HUES48 (cell line): Measurements from ENCODE around the gene CAMK2G.
"Not testable (repeated sequence)": the region's sequence is repeated elsewhere in the genome, so short reads cannot be mapped to it uniquely, and the experiment has no call there.

Experiments
- H3K27ac ChIP-seq: one replicate; pipeline ENCODE4 v1.7.0; 2013; ENCODE audit warnings: low read depth, low read length, inconsistent platforms
- H3K27me3 ChIP-seq: 2 replicates; pipeline ENCODE4 v1.6.1; 2013; ENCODE audit warnings: mild to moderate bottlenecking, low read length; ENCODE audit not compliant: control insufficient read depth, insufficient read depth
- H3K36me3 ChIP-seq: 2 replicates; pipeline ENCODE4 v1.6.1; 2013; ENCODE audit warnings: low read length; ENCODE audit not compliant: control insufficient read depth, insufficient read depth
- H3K4me1 ChIP-seq: 2 replicates; pipeline ENCODE4 v1.6.1; 2013; ENCODE audit warnings: mild to moderate bottlenecking, low read length; ENCODE audit not compliant: control insufficient read depth, insufficient read depth
- H3K4me3 ChIP-seq: 2 replicates; pipeline ENCODE4 v1.5.1; 2013; ENCODE audit warnings: mild to moderate bottlenecking, low read depth, low read length
- H3K9ac ChIP-seq: 2 replicates; pipeline ENCODE4 v1.6.1; 2013; ENCODE audit warnings: mild to moderate bottlenecking, low read depth, low read length, moderate library complexity
- H3K9me3 ChIP-seq: 2 replicates; pipeline ENCODE4 v1.6.1; 2013; ENCODE audit warnings: low read length; ENCODE audit not compliant: control insufficient read depth, insufficient read depth

The CAMK2G gene

DNA sequence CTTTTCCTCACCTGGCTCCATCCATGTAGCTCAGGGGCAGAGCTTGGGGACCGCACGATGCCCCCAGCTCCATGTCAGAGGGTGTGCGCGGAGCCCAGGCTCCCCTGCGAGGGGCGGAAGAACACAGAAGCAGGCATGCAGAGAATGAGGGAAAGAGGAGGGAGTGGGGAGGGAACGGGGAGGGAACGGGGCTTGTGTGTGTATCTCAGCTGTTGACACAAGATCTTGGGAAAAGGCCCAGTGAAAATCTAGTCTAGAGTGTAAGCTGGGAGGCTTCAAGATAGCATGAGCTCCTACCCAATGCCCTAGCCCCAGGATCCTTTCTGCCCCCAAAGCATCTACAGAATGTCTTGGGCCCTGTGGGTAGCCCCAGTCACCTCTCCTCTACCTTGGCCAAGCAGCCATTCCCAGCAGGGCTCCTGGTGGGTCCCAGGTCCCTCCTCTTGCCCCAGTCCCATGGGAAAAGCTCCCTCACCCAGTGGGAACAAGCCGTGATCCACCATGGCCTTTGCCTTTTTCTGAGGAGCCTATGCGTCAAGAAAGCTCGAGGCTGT is 37.9 kb downstream of the CAMK2G start:
- Histone ChIP-seq H3K9me3 (no peaks in the 10 kb centered on the region), H3K9ac (no peak overlapping the region), H3K36me3 (peaks cover 59% of the 10 kb centered on the region), H3K27me3 (no peaks in the 10 kb centered on the region), H3K27ac (no peak overlapping the region), H3K4me1 (no peaks in the 10 kb centered on the region), H3K4me3 (no peak overlapping the region)

GRCh38 chr10:73829090-73829489 is 45.3 kb downstream of the CAMK2G start:
- peaks cover 14% of the 10 kb centered on the region for H3K36me3 ChIP-seq
- H3K9me3 ChIP-seq, H3K27ac ChIP-seq, H3K4me3 ChIP-seq, H3K4me1 ChIP-seq, H3K9ac ChIP-seq, H3K27me3 ChIP-seq: not testable (repeated sequence)

DNA sequence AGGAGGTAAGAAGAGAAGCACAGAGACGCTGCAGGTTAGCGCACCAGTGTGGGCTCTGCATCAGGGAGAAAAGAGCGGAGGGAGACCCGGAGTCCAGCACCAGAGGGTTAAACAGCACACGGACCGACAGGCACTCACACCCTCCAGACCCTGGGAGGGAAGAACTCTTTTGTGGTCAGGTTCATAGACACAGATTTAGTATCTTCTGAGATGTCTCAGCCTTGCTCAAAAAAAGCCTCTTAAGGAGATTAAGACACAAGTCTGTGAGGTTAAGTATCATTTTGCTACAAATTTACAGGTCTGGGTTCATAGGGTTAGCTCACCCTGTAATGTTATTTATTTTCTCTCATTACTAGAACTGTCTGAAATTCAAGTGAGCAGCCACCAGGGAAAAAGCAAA is 46.2 kb downstream of the CAMK2G start:
- Histone ChIP-seq H3K4me1 (no peaks in the 10 kb centered on the region), H3K27ac (no peak overlapping the region), H3K4me3 (no peak overlapping the region), H3K9me3 (no peaks in the 10 kb centered on the region), H3K27me3 (no peaks in the 10 kb centered on the region), H3K9ac (no peak overlapping the region), H3K36me3 (peaks cover 23% of the 10 kb centered on the region)

DNA sequence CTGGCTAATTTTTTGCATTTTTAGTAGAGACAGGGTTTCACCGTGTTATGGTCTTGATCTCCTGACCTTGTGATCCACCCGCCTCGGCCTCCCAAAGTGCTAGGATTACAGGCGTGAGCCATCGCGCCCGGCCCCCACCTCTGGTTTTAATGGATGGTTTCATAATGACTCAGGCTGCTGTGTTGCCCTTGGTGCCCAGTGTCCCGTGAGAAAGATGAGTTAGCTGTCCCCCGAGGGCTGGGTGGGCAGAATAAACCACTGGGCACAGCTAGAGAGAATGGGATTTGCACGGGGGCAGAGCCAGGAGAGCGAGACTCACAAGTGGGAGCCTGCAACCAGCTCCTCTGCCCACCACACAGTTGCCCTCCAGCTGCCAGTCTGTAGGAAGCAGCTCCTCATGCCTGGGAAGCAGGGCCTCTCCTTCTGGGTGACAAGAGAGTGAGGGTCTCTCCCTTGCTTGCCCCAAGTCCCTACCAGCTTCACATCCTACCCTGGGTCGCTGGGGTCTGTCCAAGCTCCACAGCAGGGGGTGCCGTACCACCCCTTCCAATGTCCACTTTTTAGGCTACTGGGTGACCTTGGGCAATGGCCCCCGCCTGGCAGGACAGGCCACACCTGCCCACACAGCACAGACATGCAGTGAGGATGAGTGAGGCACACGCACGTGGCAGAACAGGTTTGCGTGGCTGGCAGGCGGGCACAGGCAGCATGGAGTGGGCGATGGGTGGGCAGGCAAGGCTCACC is 46.8 kb downstream of the CAMK2G start:
- no peaks in the 10 kb centered on the region for H3K4me1 ChIP-seq
- H3K9me3 ChIP-seq: no peaks in the 10 kb centered on the region
- H3K27ac ChIP-seq: no peak overlapping the region
- no peak overlapping the region for H3K4me3 ChIP-seq
- H3K36me3 ChIP-seq: peaks cover 23% of the 10 kb centered on the region
- H3K9ac ChIP-seq: no peak overlapping the region
- no peaks in the 10 kb centered on the region for H3K27me3 ChIP-seq

GRCh38 chr10:73824146-73824725 is 50.1 kb downstream of the CAMK2G start:
- Histone ChIP-seq H3K9me3 (no peaks in the 10 kb centered on the region), H3K27ac (no peak overlapping the region), H3K27me3 (no peaks in the 10 kb centered on the region), H3K4me1 (no peaks in the 10 kb centered on the region), H3K9ac (no peak overlapping the region), H3K36me3 (peaks cover 27% of the 10 kb centered on the region), H3K4me3 (no peak overlapping the region)

GRCh38 chr10:73823391-73823790 is 51.0 kb downstream of the CAMK2G start:
- no peak overlapping the region for H3K4me3 ChIP-seq
- H3K9me3 ChIP-seq: no peaks in the 10 kb centered on the region
- no peak overlapping the region for H3K27ac ChIP-seq
- peaks cover 27% of the 10 kb centered on the region for H3K36me3 ChIP-seq
- no peaks in the 10 kb centered on the region for H3K27me3 ChIP-seq
- H3K4me1 ChIP-seq: no peaks in the 10 kb centered on the region
- H3K9ac ChIP-seq: no peak overlapping the region

- Histone ChIP-seq H3K9me3 (no peaks in the 10 kb centered on the region), H3K36me3 (peaks cover 41% of the 10 kb centered on the region), H3K4me3 (no peak overlapping the region), H3K4me1 (no peaks in the 10 kb centered on the region), H3K27ac (no peak overlapping the region), H3K9ac (no peak overlapping the region), H3K27me3 (no peaks in the 10 kb centered on the region)
Observed at GRCh38 chr10:73819513-73820093, 54.8 kb downstream of the CAMK2G start.

DNA sequence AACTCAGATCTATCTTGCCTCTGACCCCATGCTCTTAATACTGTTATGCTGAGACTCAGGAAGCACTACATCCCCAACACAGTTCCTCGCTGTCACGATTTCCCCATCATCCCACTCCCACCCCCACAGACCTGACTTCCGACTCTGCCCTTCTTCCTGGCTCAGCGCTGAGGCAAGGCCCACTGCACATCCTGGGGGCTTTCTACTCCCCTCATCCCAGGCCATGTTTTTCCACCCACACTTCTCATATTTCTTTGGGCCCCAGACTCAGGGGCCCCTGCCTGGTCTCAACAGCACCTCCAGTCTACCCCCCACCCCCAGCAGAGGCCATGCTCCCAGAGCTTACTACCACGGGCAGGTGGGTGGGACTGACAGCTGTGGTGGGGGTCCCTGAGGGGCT is 55.3 kb downstream of the CAMK2G start:
- H3K27me3 ChIP-seq: no peaks in the 10 kb centered on the region
- H3K9me3 ChIP-seq: no peaks in the 10 kb centered on the region
- H3K9ac ChIP-seq: no peak overlapping the region
- H3K4me1 ChIP-seq: no peaks in the 10 kb centered on the region
- H3K4me3 ChIP-seq: no peak overlapping the region
- H3K27ac ChIP-seq: no peak overlapping the region
- H3K36me3 ChIP-seq: peaks cover 44% of the 10 kb centered on the region

DNA sequence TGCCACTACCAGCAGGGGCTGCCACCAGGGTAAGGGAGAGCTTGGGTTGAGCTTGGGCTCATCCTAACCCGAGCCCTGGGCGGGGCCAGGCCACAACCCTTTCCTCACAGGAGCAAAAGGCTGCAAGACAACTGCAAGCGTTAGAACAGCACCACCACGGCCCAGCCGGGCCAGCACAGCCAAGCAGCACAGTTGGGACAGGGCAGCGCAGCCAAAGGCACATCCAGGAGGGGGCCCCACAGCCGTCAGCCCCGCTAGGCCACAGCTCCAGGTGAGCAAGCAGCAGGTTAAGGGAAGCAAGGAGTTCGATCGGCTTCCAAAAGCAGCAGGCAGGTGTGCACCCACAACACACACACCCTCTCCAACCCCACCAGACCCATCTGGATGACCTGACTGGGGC is 56.0 kb downstream of the CAMK2G start:
- no peaks in the 10 kb centered on the region for H3K4me1 ChIP-seq
- H3K9ac ChIP-seq: no peak overlapping the region
- H3K36me3 ChIP-seq: peaks cover 43% of the 10 kb centered on the region
- no peaks in the 10 kb centered on the region for H3K9me3 ChIP-seq
- H3K27me3 ChIP-seq: no peaks in the 10 kb centered on the region
- H3K27ac ChIP-seq: no peak overlapping the region
- no peak overlapping the region for H3K4me3 ChIP-seq

DNA sequence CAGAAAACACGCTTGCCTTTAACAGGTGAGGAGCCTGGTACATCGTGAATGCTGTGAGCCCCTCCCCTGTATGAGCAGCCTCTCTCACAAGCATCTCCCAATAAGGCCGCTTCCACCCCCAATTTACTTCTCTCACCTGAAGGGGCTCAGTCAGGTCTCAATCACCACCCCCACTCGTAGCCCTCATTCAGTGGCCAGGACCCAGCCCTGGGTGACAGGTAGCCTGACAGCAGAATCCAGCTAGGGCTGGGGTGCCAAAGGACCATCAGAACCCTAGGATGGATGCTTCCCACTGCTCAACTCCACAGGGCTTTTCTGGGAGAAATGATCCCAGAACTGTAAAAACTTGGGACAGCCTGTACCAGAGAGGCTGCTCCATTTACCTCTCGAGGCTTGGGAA is 56.5 kb downstream of the CAMK2G start:
- Histone ChIP-seq H3K9ac (no peak overlapping the region), H3K4me1 (no peaks in the 10 kb centered on the region; the same call in 1 of the 2 replicates), H3K27ac (no peak overlapping the region), H3K4me3 (no peak overlapping the region), H3K9me3 (no peaks in the 10 kb centered on the region), H3K27me3 (no peaks in the 10 kb centered on the region), H3K36me3 (peaks cover 45% of the 10 kb centered on the region)
